ENCODE data around the gene NCR1.

DNA sequence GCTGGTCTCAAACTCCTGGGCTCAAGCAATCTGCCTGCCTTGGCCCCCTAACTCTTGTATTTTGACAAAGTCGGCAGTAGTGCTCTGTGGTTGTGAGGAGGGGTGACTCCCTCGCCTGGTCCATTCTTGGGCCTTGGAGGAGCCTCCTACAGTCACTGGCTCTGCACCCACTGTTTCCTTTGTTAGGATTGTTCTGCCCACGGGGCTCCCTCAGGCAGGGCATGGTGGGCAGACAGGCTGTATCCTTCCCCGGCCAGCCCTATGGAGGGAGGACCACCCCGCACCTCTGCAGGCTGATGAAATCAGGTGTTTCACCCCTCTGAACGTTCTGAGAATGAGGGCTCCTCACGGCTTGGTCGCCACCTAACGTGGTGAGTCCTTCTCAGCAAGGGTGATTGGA, 22.7 kb upstream of the NCR1 start:
- TF ChIP-seq, protein P1, sequence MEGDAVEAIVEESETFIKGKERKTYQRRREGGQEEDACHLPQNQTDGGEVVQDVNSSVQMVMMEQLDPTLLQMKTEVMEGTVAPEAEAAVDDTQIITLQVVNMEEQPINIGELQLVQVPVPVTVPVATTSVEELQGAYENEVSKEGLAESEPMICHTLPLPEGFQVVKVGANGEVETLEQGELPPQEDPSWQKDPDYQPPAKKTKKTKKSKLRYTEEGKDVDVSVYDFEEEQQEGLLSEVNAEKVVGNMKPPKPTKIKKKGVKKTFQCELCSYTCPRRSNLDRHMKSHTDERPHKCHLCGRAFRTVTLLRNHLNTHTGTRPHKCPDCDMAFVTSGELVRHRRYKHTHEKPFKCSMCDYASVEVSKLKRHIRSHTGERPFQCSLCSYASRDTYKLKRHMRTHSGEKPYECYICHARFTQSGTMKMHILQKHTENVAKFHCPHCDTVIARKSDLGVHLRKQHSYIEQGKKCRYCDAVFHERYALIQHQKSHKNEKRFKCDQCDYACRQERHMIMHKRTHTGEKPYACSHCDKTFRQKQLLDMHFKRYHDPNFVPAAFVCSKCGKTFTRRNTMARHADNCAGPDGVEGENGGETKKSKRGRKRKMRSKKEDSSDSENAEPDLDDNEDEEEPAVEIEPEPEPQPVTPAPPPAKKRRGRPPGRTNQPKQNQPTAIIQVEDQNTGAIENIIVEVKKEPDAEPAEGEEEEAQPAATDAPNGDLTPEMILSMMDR (conservative IDR thresholded peaks at IDR 0.05), result no peak
- no peak for TF ChIP-seq EZH2 (IDR thresholded peaks at IDR 0.05; ENCODE audit: low read depth)

Data from PC-9 (cell line).